A673 (cell line): ENCODE data around the gene TPP1. TPM values are rescaled to one million over a fixed set of nuclear protein-coding genes. Genes with fewer than 3 reads are reported as not detected.

Experiments
- BruUV-seq: library from RNA; stranded (reverse); fragments of 400-500 nt; replicated peaks from 2 replicates; lab custom pipeline; 2021; lab: Mats Ljungman, UMichigan
- CTCF ChIA-PET: fragments of 300-600 bp; sonication (Branson Sonifier 250); formaldehyde crosslinking; loops from one replicate; lab custom pipeline; 2022; ENCODE audit warnings: antibody characterized with exemption; lab: Charles Lee
- POLR2A ChIA-PET: fragments of 300-600 bp; sonication (Branson Sonifier 250); formaldehyde crosslinking; loops from one replicate; lab custom pipeline; 2022; ENCODE audit warnings: antibody characterized with exemption; ENCODE audit not compliant: low non-redundant PET; lab: Charles Lee
- DNase-seq: peaks from one replicate; pipeline ENCODE4 v3.0.0-alpha.2; 2015; ENCODE audit warnings: low spot score
- H3K27ac ChIP-seq: fragments of 200-600 bp; sonication (generic); 2 replicates; pipeline ENCODE4 v1.5.1; 2016; ENCODE audit warnings: mixed run types, low read depth, mild to moderate bottlenecking, mixed read lengths, antibody characterized with exemption, low read length; ENCODE audit not compliant: poor library complexity, severe bottlenecking
- H3K27me3 ChIP-seq: fragments of 200-600 bp; sonication (generic); replicated peaks from 2 replicates; pipeline ENCODE4 v1.6.1; 2017; ENCODE audit warnings: mixed run types, low read depth, mild to moderate bottlenecking, mixed read lengths, antibody characterized with exemption, low read length; ENCODE audit not compliant: insufficient read depth, poor library complexity
- H3K36me3 ChIP-seq: fragments of 200-600 bp; sonication (generic); 2 replicates; pipeline ENCODE4 v1.6.1; 2016; ENCODE audit warnings: mixed run types, mild to moderate bottlenecking, mixed read lengths, antibody characterized with exemption, low read length; ENCODE audit not compliant: insufficient read depth, poor library complexity, severe bottlenecking
- H3K4me1 ChIP-seq: fragments of 200-600 bp; sonication (generic); 2 replicates; pipeline ENCODE4 v1.6.1; 2017; ENCODE audit warnings: mixed run types, mild to moderate bottlenecking, mixed read lengths, antibody characterized with exemption, low read length; ENCODE audit not compliant: insufficient read depth, poor library complexity, severe bottlenecking
- H3K4me3 ChIP-seq: fragments of 200-600 bp; sonication (generic); 2 replicates; pipeline ENCODE4 v1.5.1; 2016; ENCODE audit warnings: low read depth, mixed run types, mild to moderate bottlenecking, mixed read lengths, low read length; ENCODE audit not compliant: poor library complexity, severe bottlenecking
- H3K9me3 ChIP-seq: fragments of 200-600 bp; sonication (generic); 2 replicates; pipeline ENCODE4 v1.6.1; 2016; ENCODE audit warnings: mixed run types, low read depth, mild to moderate bottlenecking, mixed read lengths, antibody characterized with exemption, low read length; ENCODE audit not compliant: poor library complexity, severe bottlenecking
- CTCF ChIP-seq: fragments of 300-800, 200-600 bp; sonication (generic); conservative IDR thresholded peaks from 2 replicates; pipeline ENCODE4 v1.5.1; 2017; ENCODE audit warnings: low read depth, mild to moderate bottlenecking, antibody characterized with exemption, low read length, moderate library complexity, mixed read lengths
- EZH2 ChIP-seq: fragments of 200-600 bp; sonication (generic); IDR thresholded peaks from 2 replicates; pipeline ENCODE4 v1.6.1; 2017; ENCODE audit warnings: borderline replicate concordance, low read depth, mild to moderate bottlenecking, mixed read lengths, antibody characterized with exemption, low read length; ENCODE audit not compliant: poor library complexity, severe bottlenecking
- intact Hi-C: fragments of 100-400 bp; cut with micrococcal nuclease; formaldehyde crosslinking; loops from one replicate; pipeline ENCODE4 v1.10.0; 2022; ENCODE audit not compliant: unreplicated experiment
- total RNA-seq: library from RNA; stranded (reverse); gene quantifications from 2 replicates; pipeline ENCODE4 v1.2.3, GENCODE V29; 2021

Gene TPP1
- total RNA-seq, 1 experiment from 2014 or later, result 53.0 TPM

- Histone ChIP-seq H3K4me3 (peak overlapping the region; percentile 50), H3K36me3 (no peaks in the 10 kb centered on the region), H3K27ac (no peak overlapping the region), H3K4me1 (no peaks in the 10 kb centered on the region), H3K27me3 (no peaks in the 10 kb centered on the region), H3K9me3 (no peaks in the 10 kb centered on the region)
- POLR2A ChIA-PET, result no interaction called here
- intact Hi-C loops, result no loop called here
- CTCF ChIA-PET, result no interaction called here
- DNase-seq, result peak; percentile 8
- no TSS peak for BruUV-seq
- TF ChIP-seq EZH2 (no peak), CTCF (no peak)
Observed at GRCh38 chr11:6655020-6655789, 36.0 kb upstream of the TPP1 start.

- H3K4me1 ChIP-seq, result no peaks in the 10 kb centered on the region
- H3K4me3 ChIP-seq, result peak overlapping the region; percentile 50
- no peaks in the 10 kb centered on the region for H3K9me3 ChIP-seq
- no peaks in the 10 kb centered on the region for H3K36me3 ChIP-seq
- ChIA-PET CTCF (no interaction called here), POLR2A (no interaction called here)
- H3K27me3 ChIP-seq, result no peaks in the 10 kb centered on the region
- intact Hi-C loops, result no loop called here
- no TSS peak for BruUV-seq
- no peak for TF ChIP-seq CTCF
- TF ChIP-seq EZH2, result no peak
- H3K27ac ChIP-seq, result no peak overlapping the region
- no peak for DNase-seq
Observed at GRCh38 chr11:6654281-6655019, 35.2 kb upstream of the TPP1 start.

- TF ChIP-seq EZH2 (no peak), CTCF (no peak)
- Histone ChIP-seq H3K4me1 (no peaks in the 10 kb centered on the region), H3K36me3 (no peaks in the 10 kb centered on the region), H3K27me3 (no peaks in the 10 kb centered on the region), H3K4me3 (no peak overlapping the region), H3K9me3 (no peaks in the 10 kb centered on the region), H3K27ac (no peak overlapping the region)
- BruUV-seq, result no TSS peak
- ChIA-PET POLR2A (no interaction called here), CTCF (no interaction called here)
- no peak for DNase-seq
- intact Hi-C loops, result no loop called here
Observed at GRCh38 chr11:6653656-6654055, 34.4 kb upstream of the TPP1 start.
